Right forelimb (tissue), 1 donor: Measurements from ENCODE around the gene CLCN1.
"Not testable (repeated sequence)": the region's sequence is repeated elsewhere in the genome, so short reads cannot be mapped to it uniquely, and the experiment has no call there.

Experiments
- DNase-seq: peaks from one replicate; pipeline ENCODE4 v3.0.0-alpha.2; 2018

CLCN1 gene

GRCh38 chr7:143315776-143316175 lies at the start of gene CLCN1:
CLCN1 (plus strand) TSS chr7:143316111; CDS start chr7:143316213, 102 bp downstream.
- no peak for DNase-seq

- DNase-seq, result no peak
Measured at GRCh38 chr7:143269251-143269650, 46.7 kb upstream of the CLCN1 start.

- no peak for DNase-seq
Measured at GRCh38 chr7:143271240-143271639, 44.7 kb upstream of the CLCN1 start.

- DNase-seq, result no peak
Measured at GRCh38 chr7:143272871-143273270, 43.0 kb upstream of the CLCN1 start.

GRCh38 chr7:143279186-143280098 lies 36.5 kb upstream of the CLCN1 start:
- no peak for DNase-seq

- no peak for DNase-seq
Measured at GRCh38 chr7:143280160-143280559, 35.8 kb upstream of the CLCN1 start.

GRCh38 chr7:143280566-143280965 lies 35.3 kb upstream of the CLCN1 start:
- no peak for DNase-seq

- no peak for DNase-seq
Measured at GRCh38 chr7:143281529-143281928, 34.4 kb upstream of the CLCN1 start.

GRCh38 chr7:143282124-143282523 lies 33.8 kb upstream of the CLCN1 start:
- no peak for DNase-seq

- DNase-seq, result no peak
Measured at GRCh38 chr7:143283381-143283780, 32.5 kb upstream of the CLCN1 start.

- DNase-seq, result no peak
Measured at GRCh38 chr7:143284591-143285469, 31.1 kb upstream of the CLCN1 start, which contains the start of gene TMEM139. TMEM139 (plus strand) TSS chr7:143284958; CDS start chr7:143285958, 1,000 bp downstream.

- no peak for DNase-seq
Measured at GRCh38 chr7:143285470-143285778, 30.5 kb upstream of the CLCN1 start.

GRCh38 chr7:143285806-143286521 lies 29.9 kb upstream of the CLCN1 start:
- DNase-seq, result no peak

- DNase-seq, result no peak
Measured at GRCh38 chr7:143286522-143286890, 29.4 kb upstream of the CLCN1 start.

- DNase-seq, result no peak
Measured at GRCh38 chr7:143287339-143287934, 28.5 kb upstream of the CLCN1 start.

- peak; percentile 98 for DNase-seq
Measured at GRCh38 chr7:143287935-143288826, 27.7 kb upstream of the CLCN1 start, which contains the start of gene CASP2. CASP2 (plus strand) TSS chr7:143288351; CDS start chr7:143288456, 105 bp downstream.

GRCh38 chr7:143288836-143289235 lies 27.1 kb upstream of the CLCN1 start:
- no peak for DNase-seq

- no peak for DNase-seq
Measured at GRCh38 chr7:143289421-143289820, 26.5 kb upstream of the CLCN1 start.

- DNase-seq, result not testable (repeated sequence)
Measured at GRCh38 chr7:143289888-143290287, 26.0 kb upstream of the CLCN1 start.

GRCh38 chr7:143290293-143290692 lies 25.6 kb upstream of the CLCN1 start:
- DNase-seq, result no peak

- no peak for DNase-seq
Measured at GRCh38 chr7:143292876-143293275, 23.0 kb upstream of the CLCN1 start.
